Measurements from ENCODE around the gene CTSC. TPM values are rescaled to one million over a fixed set of nuclear protein-coding genes. Genes with fewer than 3 reads are reported as not detected.
A peak's percentile ranks its signal among the peaks of the same experiment; 100 is the strongest.

CTSC gene
- total and polyA plus RNA-seq, 9 of the 15 experiments (the other 6 are each of a cell fraction or from before 2014, with no cell fraction given), result 113 to 403 (median 187) TPM

GRCh38 chr11:88357323-88358039, 19.9 kb upstream of the CTSC start (continued):
- TF ChIP-seq TBP (optimal IDR thresholded peaks at IDR 0.05; ENCODE audit: low read depth, low read length), result peak; percentile 17
- TF ChIP-seq PBX2 (CRISPR knock-in tag; IDR thresholded peaks at IDR 0.05; ENCODE audit: low read depth), result no peak
- no peak for TF ChIP-seq PBX2 (tag; conservative IDR thresholded peaks at IDR 0.05; ENCODE audit: low read depth)
- no peak for TF ChIP-seq TAL1 (IDR thresholded peaks at IDR 0.05)
- peak; percentile 83 for TF ChIP-seq DPF2 (IDR thresholded peaks at IDR 0.05)
- no peak for TF ChIP-seq PRDM10 (IDR thresholded peaks at IDR 0.05; ENCODE audit: partially characterized antibody)
- no peak for TF ChIP-seq DMBX1 (CRISPR knock-in tag; IDR thresholded peaks at IDR 0.05; ENCODE audit: borderline replicate concordance)
- TF ChIP-seq DACH1 (IDR thresholded peaks at IDR 0.05; ENCODE audit: partially characterized antibody), result no peak
- no peak for TF ChIP-seq TEAD2 (tag; IDR thresholded peaks at IDR 0.05)
- peak; percentile 27; the same call in 1 of the 2 replicates for TF ChIP-seq TEAD4 (IDR thresholded peaks at IDR 0.05; ENCODE audit: low read length)
- TF ChIP-seq TEAD4 (CRISPR knock-in tag; IDR thresholded peaks at IDR 0.05; ENCODE audit: borderline replicate concordance), result no peak
- TF ChIP-seq ZFP36 (IDR thresholded peaks at IDR 0.05; ENCODE audit: low read depth, low read length, partially characterized antibody), result no peak
- TF ChIP-seq SRSF3 (IDR thresholded peaks at IDR 0.05; ENCODE audit: insufficient read depth, low read length), result no peak
- TF ChIP-seq GATAD2A (IDR thresholded peaks at IDR 0.05), result no peak
- TF ChIP-seq MTA1 (IDR thresholded peaks at IDR 0.05; ENCODE audit: borderline replicate concordance), result no peak
- TF ChIP-seq CBFA2T3 (IDR thresholded peaks at IDR 0.05), result no peak
- TF ChIP-seq ZMIZ1 (IDR thresholded peaks at IDR 0.05; ENCODE audit: low read depth in 2 of 2, low read length in 2 of 2), result no peak
- no peak for TF ChIP-seq NCOA4 (IDR thresholded peaks at IDR 0.05; ENCODE audit: partially characterized antibody)
- TF ChIP-seq NR3C1 (CRISPR knock-in tag; IDR thresholded peaks at IDR 0.05), result no peak
- TF ChIP-seq ZNF239 (CRISPR knock-in tag; IDR thresholded peaks at IDR 0.05), result no peak
- TF ChIP-seq ZNF12 (CRISPR knock-in tag; IDR thresholded peaks at IDR 0.05), result no peak

All from K562 (cell line).